ENCODE results near the gene FAM174C. TPM values are rescaled to one million over a fixed set of nuclear protein-coding genes. Genes with fewer than 3 reads are reported as not detected.

Gene FAM174C
- total RNA-seq, 1 experiment from 2014 or later: 77.1 TPM

- peak overlapping the region; percentile 99 for H3K4me2 ChIP-seq (ENCODE audit: low read length)
- no peaks in the 10 kb centered on the region for H3K9me2 ChIP-seq (ENCODE audit: insufficient read depth)
- peak overlapping the region; percentile 100 for H3K27ac ChIP-seq (ENCODE audit: low read depth, low read length)
- H3K79me2 ChIP-seq (ENCODE audit: insufficient read depth, low read length): peaks cover 72% of the 10 kb centered on the region
- no peaks in the 10 kb centered on the region for H3K9me3 ChIP-seq (ENCODE audit: control insufficient read depth in 1 of 2, insufficient read depth in 1 of 2, low read depth in 1 of 2, low read length in 2 of 2)
- TF ChIP-seq CEBPB (IDR thresholded peaks at IDR 0.05; ENCODE audit: low read depth) (no peak), MAX (IDR thresholded peaks at IDR 0.05) (peak; percentile 25)
- no peak for ATAC-seq
- H3K27me3 ChIP-seq (ENCODE audit: insufficient read depth, low read length): no peaks in the 10 kb centered on the region
- intact Hi-C loops (cut with micrococcal nuclease): loop anchor here (10.0 kb wide), 1 partner anchor 131 kb away; the partner anchor contains the start of genes DAZAP1 and GAMT
- H3K36me3 ChIP-seq (ENCODE audit: control insufficient read depth in 1 of 2, insufficient read depth in 2 of 2, low read length in 2 of 2): peaks cover 27 to 36% of the 10 kb centered on the region in 2 experiments; a peak in 3 of 4 replicates
- CTCF ChIA-PET: interaction anchor here (2.7 kb wide), 1 partner anchor 30 kb away, joined by 31 read pairs; no protein-coding TSS in a partner anchor
- peaks cover 26 to 59% of the 10 kb centered on the region in 2 experiments for H3K4me1 ChIP-seq (ENCODE audit: control insufficient read depth in 1 of 2, insufficient read depth in 2 of 2, low read length in 2 of 2)
- no peaks in the 10 kb centered on the region for H4K20me1 ChIP-seq (ENCODE audit: insufficient read depth)
- POLR2A ChIA-PET: interaction anchor here (1.3 to 2.1 kb wide), 5 partner anchors 10 to 33 kb away, joined by 3 to 12 read pairs (median 5); partner anchors contain the start of gene ATP5F1D
- RAD21 ChIA-PET (ENCODE audit: low non-redundant PET in 1 of 2, low total read pairs in 2 of 2, uncharacterized antibody in 2 of 2, unreplicated experiment in 2 of 2): interaction anchor here in 1 of 2 experiments (1.0 kb wide), 1 partner anchor 30 kb away, joined by 4 read pairs; no protein-coding TSS in a partner anchor
- H2AFZ ChIP-seq (ENCODE audit: low read depth, low read length, poor library complexity, severe bottlenecking): no peak overlapping the region
- peak overlapping the region; percentile 97 for H3K9ac ChIP-seq (ENCODE audit: low read length)
- DNase-seq (ENCODE audit: low read depth, low spot score): no peak
- BruUV-seq (replicated peaks): no TSS peak
- H3K4me3 ChIP-seq (replicated peaks in 1 of 2; ENCODE audit: low read depth in 1 of 2, low read length in 2 of 2): peak overlapping the region; percentile 84 to 85
Measured at GRCh38 chr19:1274081-1274851, 1.1 kb upstream of the FAM174C start.

- peak; percentile 21 for ATAC-seq
Measured at GRCh38 chr19:1274852-1275259, 474 bp upstream of the FAM174C start.

More at GRCh38 chr19:1274852-1275259, 474 bp upstream of the FAM174C start:
- no TSS peak for BruUV-seq (replicated peaks)
- peaks cover 68% of the 10 kb centered on the region for H3K79me2 ChIP-seq (ENCODE audit: insufficient read depth, low read length)
- H3K9ac ChIP-seq (ENCODE audit: low read length): peak overlapping the region; percentile 97
- RAD21 ChIA-PET (ENCODE audit: low non-redundant PET in 1 of 2, low total read pairs in 2 of 2, uncharacterized antibody in 2 of 2, unreplicated experiment in 2 of 2): no interaction called here
- CTCF ChIA-PET: interaction anchor here (1.0 to 2.7 kb wide), 3 partner anchors 9 to 31 kb away, joined by 6 to 31 read pairs (median 13); no protein-coding TSS in a partner anchor
- peaks cover 27 to 40% of the 10 kb centered on the region in 2 experiments; a peak in 3 of 4 replicates for H3K36me3 ChIP-seq (ENCODE audit: control insufficient read depth in 1 of 2, insufficient read depth in 2 of 2, low read length in 2 of 2)
- no peak for TF ChIP-seq SP1 (IDR thresholded peaks at IDR 0.05; ENCODE audit: low read depth)
- no peak for TF ChIP-seq POLR2A (IDR thresholded peaks at IDR 0.05; ENCODE audit: borderline replicate concordance, extremely low read depth, insufficient read depth, insufficient read length)
- TF ChIP-seq ZBTB33 (IDR thresholded peaks at IDR 0.05; ENCODE audit: extremely low read depth, insufficient replicate concordance, low read length): peak; percentile 47
- 0 out of 2 replicates have a peak, but pooled peaks have one; percentile 5 for TF ChIP-seq MAX (IDR thresholded peaks at IDR 0.05)
- H2AFZ ChIP-seq (ENCODE audit: low read depth, low read length, poor library complexity, severe bottlenecking): no peak overlapping the region
- peak overlapping the region; percentile 84 to 85 for H3K4me3 ChIP-seq (replicated peaks in 1 of 2; ENCODE audit: low read depth in 1 of 2, low read length in 2 of 2)
- no peaks in the 10 kb centered on the region for H3K9me3 ChIP-seq (ENCODE audit: control insufficient read depth in 1 of 2, insufficient read depth in 1 of 2, low read depth in 1 of 2, low read length in 2 of 2)
- no peaks in the 10 kb centered on the region for H3K9me2 ChIP-seq (ENCODE audit: insufficient read depth)
- H4K20me1 ChIP-seq (ENCODE audit: insufficient read depth): no peaks in the 10 kb centered on the region
- POLR2A ChIA-PET: interaction anchor here (0.9 to 2.1 kb wide), 7 partner anchors 9 to 253 kb away, joined by 3 to 12 read pairs (median 5); partner anchors contain the start of genes ATP5F1D and RNU6-2
- intact Hi-C loops (cut with micrococcal nuclease): loop anchor here (10.0 kb wide), 1 partner anchor 130 kb away; the partner anchor contains the start of genes DAZAP1 and GAMT
- no peaks in the 10 kb centered on the region for H3K27me3 ChIP-seq (ENCODE audit: insufficient read depth, low read length)
- no peak for DNase-seq (ENCODE audit: low read depth, low spot score)
- H3K4me2 ChIP-seq (ENCODE audit: low read length): peak overlapping the region; percentile 99
- peak overlapping the region; percentile 100 for H3K27ac ChIP-seq (ENCODE audit: low read depth, low read length)
- peaks cover 26 to 57% of the 10 kb centered on the region in 2 experiments for H3K4me1 ChIP-seq (ENCODE audit: control insufficient read depth in 1 of 2, insufficient read depth in 2 of 2, low read length in 2 of 2)
